Stimulated activated naive CD8-positive, alpha-beta T cell treated with anti-CD3 and anti-CD28 coated beads, Interleukin-15, Interleukin-2, amounts not matched to agents 100 U/mL and 50 U/mL, for 24 hours (primary cell): Measurements from ENCODE around the gene CLK1.

Experiments
- ATAC-seq: fragments of 150-1000 bp; cut with Tn5 transposase; one replicate; pipeline ENCODE4 v1.10.0; 2021
- DNase-seq: peaks from one replicate; pipeline ENCODE4 v3.0.0; 2021

CLK1 gene

GRCh38 chr2:200811333-200812121 is 52.9 kb downstream of the CLK1 start, which contains the start of gene BZW1:
TSS of gene BZW1 (plus strand) at chr2:200811910. CDS start at chr2:200813218, 1,308 bp downstream.
- peak; percentile 75 for ATAC-seq

GRCh38 chr2:200810998-200811332 is 53.5 kb downstream of the CLK1 start:
- ATAC-seq (no peak), DNase-seq (no peak)

More at GRCh38 chr2:200811333-200812121, 52.9 kb downstream of the CLK1 start, which contains the start of gene BZW1:
- peak; percentile 96 for DNase-seq

- ATAC-seq (no peak), DNase-seq (no peak)
Measured at GRCh38 chr2:200810252-200810997, 54.0 kb downstream of the CLK1 start.

- ATAC-seq: no peak
- no peak for DNase-seq
Measured at GRCh38 chr2:200809506-200810251, 54.8 kb downstream of the CLK1 start.
